IPS-18a (cell line): ENCODE data around the gene CSRNP3.
"Not testable (repeated sequence)": the region's sequence is repeated elsewhere in the genome, so short reads cannot be mapped to it uniquely, and the experiment has no call there.

Experiments
- H3K27ac ChIP-seq: one replicate; pipeline ENCODE4 v1.5.1; 2013; ENCODE audit warnings: low read length
- H3K27me3 ChIP-seq: one replicate; pipeline ENCODE4 v1.6.1; 2013; ENCODE audit warnings: mild to moderate bottlenecking, low read length; ENCODE audit not compliant: control insufficient read depth, insufficient read depth
- H3K36me3 ChIP-seq: one replicate; pipeline ENCODE4 v1.6.1; 2013; ENCODE audit warnings: low read depth, low read length; ENCODE audit not compliant: control insufficient read depth
- H3K4me1 ChIP-seq: one replicate; pipeline ENCODE4 v1.6.1; 2013; ENCODE audit warnings: low read depth, low read length; ENCODE audit not compliant: control insufficient read depth
- H3K4me3 ChIP-seq: one replicate; pipeline ENCODE4 v1.5.1; 2013; ENCODE audit warnings: low read length
- H3K9ac ChIP-seq: one replicate; pipeline ENCODE4 v1.6.1; 2013; ENCODE audit warnings: mild to moderate bottlenecking, low read length, moderate library complexity
- H3K9me3 ChIP-seq: one replicate; pipeline ENCODE4 v1.6.1; 2013; ENCODE audit warnings: low read depth, low read length; ENCODE audit not compliant: control insufficient read depth

CSRNP3 gene

DNA sequence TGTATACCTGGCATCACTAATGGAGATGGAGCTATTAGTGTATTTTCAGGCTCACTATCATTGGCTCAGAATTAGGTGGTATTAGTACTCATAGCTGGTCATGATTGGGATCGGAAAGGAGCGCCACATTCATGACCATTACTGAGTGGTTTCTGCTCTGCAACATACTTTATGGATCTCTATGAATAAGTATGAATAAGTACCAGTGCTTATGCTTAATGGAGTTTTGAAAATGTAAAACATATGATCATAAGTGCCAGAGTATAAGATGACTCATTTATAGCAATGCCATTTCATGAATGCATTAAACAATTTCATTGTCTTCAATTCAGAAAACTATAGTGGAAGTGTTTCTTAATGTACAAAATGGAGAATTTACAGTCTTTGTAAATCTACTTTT, 167.9 kb downstream of the CSRNP3 start:
- no peak overlapping the region for H3K4me3 ChIP-seq
- peaks cover 33% of the 10 kb centered on the region for H3K4me1 ChIP-seq
- no peaks in the 10 kb centered on the region for H3K27me3 ChIP-seq
- no peak overlapping the region for H3K27ac ChIP-seq
- no peaks in the 10 kb centered on the region for H3K9me3 ChIP-seq
- H3K36me3 ChIP-seq: no peaks in the 10 kb centered on the region
- H3K9ac ChIP-seq: no peak overlapping the region

DNA sequence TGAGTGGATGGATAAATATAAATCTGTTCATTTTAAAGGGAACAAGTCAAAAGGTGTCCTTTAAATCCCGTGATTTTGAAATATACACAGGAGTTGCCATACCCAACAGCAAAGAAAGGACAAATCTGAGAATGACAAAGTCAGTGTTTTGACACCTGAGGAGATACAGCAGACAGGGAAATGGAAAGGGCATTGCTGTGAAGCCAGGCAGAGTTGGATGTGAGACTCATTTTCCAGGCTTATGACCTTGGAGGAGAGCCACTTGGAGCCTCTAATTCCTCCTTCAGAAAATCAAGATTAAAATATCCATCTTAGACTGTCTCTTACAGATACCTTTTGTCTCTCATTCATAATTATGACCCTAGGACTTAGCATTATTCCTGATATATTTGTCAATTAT, 170.0 kb downstream of the CSRNP3 start:
- Histone ChIP-seq H3K9ac (no peak overlapping the region), H3K27ac (no peak overlapping the region), H3K4me3 (no peak overlapping the region), H3K9me3 (no peaks in the 10 kb centered on the region), H3K27me3 (no peaks in the 10 kb centered on the region), H3K36me3 (no peaks in the 10 kb centered on the region), H3K4me1 (peaks cover 12% of the 10 kb centered on the region)

DNA sequence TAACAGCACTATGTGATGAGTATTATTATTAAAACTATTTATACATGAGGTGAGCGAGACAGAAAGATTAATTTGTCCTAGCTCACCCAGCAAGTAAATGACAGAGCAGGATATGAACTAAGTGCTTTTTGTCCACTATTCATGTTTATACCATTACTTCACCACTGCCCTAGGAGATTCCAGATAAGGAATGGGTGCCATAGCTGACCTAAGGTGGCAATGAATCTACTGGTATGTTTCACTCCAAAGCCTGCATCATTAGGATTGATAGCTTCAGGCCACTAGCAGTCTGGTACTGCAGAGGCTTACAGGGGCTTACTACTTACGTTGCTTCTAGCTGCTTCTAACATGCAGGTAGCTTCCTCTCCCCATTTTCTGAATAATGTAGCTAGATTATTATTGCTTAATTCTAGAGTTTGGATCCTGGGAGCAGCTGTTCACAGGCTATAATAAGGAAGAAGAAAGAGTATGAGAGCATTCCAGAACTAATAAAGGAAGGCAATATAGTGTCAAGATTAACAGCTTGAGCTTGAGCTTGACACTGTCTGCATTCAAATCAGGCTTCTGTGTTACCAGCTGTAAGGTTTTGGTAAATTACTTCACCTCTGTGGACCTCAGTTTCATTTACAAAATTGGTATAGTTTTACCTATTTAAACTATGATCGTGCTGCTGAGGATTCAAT, 170.9 kb downstream of the CSRNP3 start:
- H3K27ac ChIP-seq: no peak overlapping the region

DNA sequence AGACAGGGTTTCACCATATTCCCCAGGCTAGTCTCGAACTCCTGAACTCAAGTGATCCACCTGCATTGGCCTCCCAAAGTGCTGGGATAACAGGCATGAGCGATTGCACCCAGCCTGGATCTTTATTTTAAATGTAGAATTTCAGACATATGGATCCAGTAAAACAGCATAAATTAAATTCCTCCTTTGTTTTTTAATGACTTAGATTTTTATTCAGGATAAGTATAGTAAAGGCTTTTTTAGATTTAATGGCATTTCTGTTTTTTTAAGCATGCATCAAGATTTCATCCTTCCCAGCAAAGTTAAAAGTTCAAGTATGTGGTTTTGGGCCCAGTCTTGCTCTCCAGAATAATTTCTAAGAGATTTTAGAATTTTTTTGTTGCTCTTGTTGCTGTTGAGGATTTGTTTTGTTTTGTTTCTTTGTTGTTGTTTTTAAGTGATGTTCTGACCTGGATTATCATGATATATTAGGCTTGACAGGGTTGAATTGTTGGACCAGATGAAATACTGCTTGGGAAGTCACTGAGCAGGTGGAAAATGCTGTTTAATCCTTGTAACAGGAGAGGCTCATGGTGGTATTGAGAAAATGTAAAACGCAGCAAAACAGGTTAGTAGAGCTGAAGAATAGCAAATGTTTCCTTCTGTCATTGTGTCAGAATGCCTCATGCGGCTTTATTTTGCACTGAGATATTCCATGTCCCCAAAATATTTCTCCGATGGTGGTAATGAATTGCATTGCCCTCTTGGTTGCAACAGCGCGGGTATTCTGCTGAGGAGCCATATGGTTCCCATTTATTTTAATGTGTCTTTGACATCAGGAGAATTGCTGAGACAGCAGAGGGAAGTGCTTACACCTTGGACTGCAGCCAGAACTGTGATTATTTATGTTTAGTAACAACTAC, 176.7 kb downstream of the CSRNP3 start:
- Histone ChIP-seq H3K27ac (no peak overlapping the region), H3K4me1 (peaks cover 6% of the 10 kb centered on the region)

More for the DNA sequence above, 170.9 kb downstream of the CSRNP3 start:
- H3K27me3 ChIP-seq: no peaks in the 10 kb centered on the region
- H3K4me1 ChIP-seq: peaks cover 6% of the 10 kb centered on the region
- H3K9me3 ChIP-seq: no peaks in the 10 kb centered on the region
- no peaks in the 10 kb centered on the region for H3K36me3 ChIP-seq
- H3K9ac ChIP-seq: no peak overlapping the region
- H3K4me3 ChIP-seq: no peak overlapping the region

DNA sequence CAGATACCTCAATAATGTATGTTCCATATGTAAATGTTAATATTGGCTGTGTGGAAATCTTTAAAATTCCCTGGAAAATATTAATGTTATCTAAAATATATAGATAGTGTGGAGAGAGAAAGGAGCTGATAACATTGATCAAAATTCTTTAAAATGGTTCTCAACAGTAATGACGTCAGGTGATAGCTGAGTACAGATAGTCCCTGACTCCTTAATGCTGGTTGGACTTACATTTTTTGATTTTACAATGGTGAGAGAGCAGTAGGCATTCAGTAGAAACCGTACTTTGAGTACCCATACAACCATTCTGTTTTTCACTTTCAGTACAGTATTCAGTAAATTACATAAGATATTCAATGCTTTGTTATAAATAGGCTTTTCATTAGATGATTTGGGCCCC, 177.9 kb downstream of the CSRNP3 start:
- Histone ChIP-seq H3K4me1 (peaks cover 6% of the 10 kb centered on the region), H3K27ac (no peak overlapping the region), H3K4me3 (no peak overlapping the region), H3K36me3 (no peaks in the 10 kb centered on the region), H3K9ac (no peak overlapping the region), H3K9me3 (no peaks in the 10 kb centered on the region), H3K27me3 (no peaks in the 10 kb centered on the region)

More for the DNA sequence above, 176.7 kb downstream of the CSRNP3 start:
- no peaks in the 10 kb centered on the region for H3K9me3 ChIP-seq
- no peaks in the 10 kb centered on the region for H3K27me3 ChIP-seq
- H3K36me3 ChIP-seq: no peaks in the 10 kb centered on the region
- no peak overlapping the region for H3K9ac ChIP-seq
- H3K4me3 ChIP-seq: no peak overlapping the region

DNA sequence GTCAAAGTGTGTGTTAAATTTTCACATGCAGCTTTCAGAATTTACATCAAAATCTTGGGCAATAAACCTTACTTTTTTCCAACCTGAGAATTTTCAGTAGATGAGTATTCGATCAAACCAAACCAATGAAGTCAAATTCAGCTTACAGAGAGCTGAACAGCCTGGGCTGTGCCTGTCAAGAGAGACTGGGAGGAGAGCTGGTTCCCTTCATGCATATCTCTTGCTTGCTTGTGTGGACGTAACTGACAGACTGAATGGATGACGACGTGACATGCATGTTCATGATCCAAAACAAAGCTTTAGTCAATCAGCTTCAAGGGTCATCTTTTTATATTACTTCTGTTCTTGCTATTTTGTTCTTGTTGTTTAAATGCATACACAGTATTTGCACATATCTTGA, 179.3 kb downstream of the CSRNP3 start:
- Histone ChIP-seq H3K27ac (no peak overlapping the region), H3K36me3 (no peaks in the 10 kb centered on the region), H3K9ac (no peak overlapping the region), H3K9me3 (no peaks in the 10 kb centered on the region), H3K4me3 (no peak overlapping the region), H3K4me1 (peaks cover 6% of the 10 kb centered on the region), H3K27me3 (no peaks in the 10 kb centered on the region)

DNA sequence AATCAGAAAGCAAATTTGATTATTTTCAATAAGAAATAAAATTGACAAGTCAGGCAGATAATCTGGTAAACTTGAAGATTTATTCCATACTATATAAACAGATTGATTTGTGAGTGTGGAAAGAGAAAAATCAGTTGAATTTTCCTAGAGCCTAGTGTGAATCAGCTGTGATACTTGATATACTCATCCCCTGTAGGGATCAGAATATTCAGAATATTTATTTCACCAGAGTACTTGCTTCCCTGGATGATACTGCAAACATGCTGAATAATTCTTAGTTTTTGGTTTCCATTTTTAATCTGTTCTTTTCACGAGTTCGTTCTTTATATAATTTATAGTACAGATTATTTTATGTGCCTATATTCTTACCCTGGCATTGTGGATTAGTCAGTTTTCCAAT, 181.7 kb downstream of the CSRNP3 start:
- Histone ChIP-seq H3K4me1 (peaks cover 4% of the 10 kb centered on the region), H3K9me3 (no peaks in the 10 kb centered on the region), H3K4me3 (no peak overlapping the region), H3K27me3 (no peaks in the 10 kb centered on the region), H3K9ac (no peak overlapping the region), H3K27ac (no peak overlapping the region), H3K36me3 (no peaks in the 10 kb centered on the region)

DNA sequence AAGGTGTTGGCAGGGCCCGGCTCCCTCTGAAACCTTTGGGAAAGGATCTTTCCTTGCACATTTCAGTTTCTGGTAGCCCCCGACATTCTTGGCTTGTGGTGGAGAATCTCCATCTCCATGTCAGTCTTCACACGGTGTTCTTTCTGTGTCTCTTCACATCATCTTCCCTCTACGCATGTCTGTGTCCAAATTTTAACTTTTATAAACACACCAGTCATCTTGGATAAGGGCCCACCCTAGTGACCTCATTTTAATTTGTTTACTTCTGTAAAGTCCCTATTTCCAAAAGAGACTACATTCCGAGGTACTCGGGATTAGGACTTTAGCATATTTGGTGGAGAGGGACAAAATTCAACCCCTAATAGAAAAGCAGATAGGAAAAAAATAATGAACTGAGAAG, 186.2 kb downstream of the CSRNP3 start:
- no peaks in the 10 kb centered on the region for H3K27me3 ChIP-seq
- H3K27ac ChIP-seq: no peak overlapping the region
- no peak overlapping the region for H3K4me3 ChIP-seq
- H3K9me3 ChIP-seq: no peaks in the 10 kb centered on the region
- no peak overlapping the region for H3K9ac ChIP-seq
- no peaks in the 10 kb centered on the region for H3K36me3 ChIP-seq
- no peaks in the 10 kb centered on the region for H3K4me1 ChIP-seq

DNA sequence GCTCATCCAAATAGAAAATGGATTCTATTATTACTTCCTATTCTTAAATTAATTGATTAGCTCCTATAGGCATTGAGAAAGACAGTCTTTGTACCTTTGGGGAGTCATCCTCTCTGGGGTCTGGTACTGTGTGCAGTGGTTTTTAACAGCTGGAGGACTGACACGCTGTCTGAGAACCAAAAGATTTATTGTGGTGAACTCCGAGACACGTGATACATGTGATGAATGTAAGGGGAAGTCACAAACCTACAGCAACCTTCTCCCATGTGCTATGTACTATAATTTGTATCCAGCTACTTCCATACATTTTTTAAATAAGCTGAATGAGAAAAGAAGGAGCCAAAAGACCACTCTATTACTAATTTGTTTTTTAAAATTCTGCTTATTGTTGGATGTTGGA, 190.9 kb downstream of the CSRNP3 start:
- no peaks in the 10 kb centered on the region for H3K36me3 ChIP-seq
- H3K9ac ChIP-seq: no peak overlapping the region
- no peaks in the 10 kb centered on the region for H3K27me3 ChIP-seq
- no peak overlapping the region for H3K27ac ChIP-seq
- no peaks in the 10 kb centered on the region for H3K4me1 ChIP-seq
- no peak overlapping the region for H3K4me3 ChIP-seq
- no peaks in the 10 kb centered on the region for H3K9me3 ChIP-seq

DNA sequence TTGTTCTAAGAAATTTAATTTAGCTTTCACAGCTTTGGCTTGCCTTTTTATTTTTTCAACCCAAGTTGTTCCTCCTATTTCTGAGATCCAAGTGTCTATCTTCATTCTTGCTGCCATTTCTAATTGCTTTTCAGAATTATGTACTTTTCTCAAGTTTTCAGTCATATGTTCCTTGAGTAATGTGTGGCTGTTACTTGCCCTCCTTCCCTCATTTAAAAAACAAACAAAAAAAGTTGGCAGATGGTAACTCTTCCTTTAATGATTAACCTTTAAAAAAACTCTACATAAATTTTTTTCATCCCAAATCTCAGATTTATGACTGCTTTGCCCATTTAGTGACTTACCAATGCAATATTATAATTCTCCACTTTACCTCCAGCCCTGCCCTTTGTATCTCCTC, 193.2 kb downstream of the CSRNP3 start:
- Histone ChIP-seq H3K27me3 (no peaks in the 10 kb centered on the region), H3K4me3 (no peak overlapping the region), H3K9ac (no peak overlapping the region), H3K27ac (no peak overlapping the region), H3K4me1 (no peaks in the 10 kb centered on the region), H3K9me3 (no peaks in the 10 kb centered on the region), H3K36me3 (no peaks in the 10 kb centered on the region)

DNA sequence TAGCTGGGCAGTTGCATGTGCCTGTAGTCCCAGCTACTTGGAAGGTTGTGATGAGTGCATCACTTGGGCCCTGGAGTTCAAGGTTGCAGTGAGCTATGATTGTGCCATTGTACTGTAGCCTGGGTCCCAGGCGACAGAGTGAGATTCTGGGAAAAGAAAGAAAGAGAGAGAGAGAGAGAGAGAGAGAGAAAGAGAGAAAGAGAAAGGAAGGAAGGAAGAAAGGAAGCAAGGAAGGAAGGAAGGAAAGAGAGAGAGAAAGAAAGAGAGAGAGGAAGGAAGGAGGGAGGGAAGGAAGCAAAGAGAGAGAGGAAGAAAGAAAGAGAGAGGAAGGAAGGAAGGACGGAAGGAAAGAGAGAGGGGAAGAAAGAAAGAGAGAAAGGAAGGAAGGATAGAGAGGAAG, 196.1 kb downstream of the CSRNP3 start:
- no peaks in the 10 kb centered on the region for H3K4me1 ChIP-seq
- H3K9me3 ChIP-seq: no peaks in the 10 kb centered on the region
- no peaks in the 10 kb centered on the region for H3K36me3 ChIP-seq
- no peak overlapping the region for H3K4me3 ChIP-seq
- no peak overlapping the region for H3K27ac ChIP-seq
- H3K9ac ChIP-seq: no peak overlapping the region
- no peaks in the 10 kb centered on the region for H3K27me3 ChIP-seq

DNA sequence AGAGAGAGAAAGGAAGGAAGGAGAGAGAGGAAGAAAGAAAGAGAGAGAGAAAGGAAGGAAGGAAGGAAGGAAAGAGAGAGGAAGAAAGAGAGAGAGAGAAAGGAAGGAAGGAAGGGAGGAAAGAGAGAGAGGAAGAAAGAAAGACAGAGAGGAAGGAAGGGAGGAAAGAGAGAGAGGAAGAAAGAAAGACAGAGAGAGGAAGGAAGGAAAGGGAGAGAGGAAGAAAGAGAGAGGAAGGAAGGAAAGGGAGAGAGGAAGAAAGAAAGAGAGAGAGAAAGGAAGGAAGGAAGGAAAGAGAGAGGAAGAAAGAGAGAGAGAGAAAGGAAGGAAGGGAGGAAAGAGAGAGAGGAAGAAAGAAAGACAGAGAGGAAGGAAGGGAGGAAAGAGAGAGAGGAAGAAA, 196.6 kb downstream of the CSRNP3 start:
- not testable (repeated sequence) for H3K4me1 ChIP-seq, H3K9ac ChIP-seq, H3K27ac ChIP-seq, H3K27me3 ChIP-seq, H3K4me3 ChIP-seq, H3K36me3 ChIP-seq, H3K9me3 ChIP-seq
